Measurements from ENCODE around the gene GPC6.

- no peak for TF ChIP-seq SMC3 (conservative IDR thresholded peaks at IDR 0.05; ENCODE audit: poor library complexity)
- TF ChIP-seq POLR2AphosphoS5 (IDR thresholded peaks at IDR 0.05) = no peak
Observed at GRCh38 chr13:93368296-93368695, 141.7 kb downstream of the GPC6 start.

Measured in neural cell (in vitro differentiated cells).